GM19023 (cell line): ENCODE data around the gene RHOV.

Source experiments
- ATAC-seq: cut with Tn5 transposase; IDR thresholded peaks from one replicate; pipeline ENCODE4 v1.9.1; 2021; ENCODE audit warnings: mild to moderate bottlenecking, moderate library complexity; ENCODE audit not compliant: unreplicated experiment

The RHOV gene

DNA sequence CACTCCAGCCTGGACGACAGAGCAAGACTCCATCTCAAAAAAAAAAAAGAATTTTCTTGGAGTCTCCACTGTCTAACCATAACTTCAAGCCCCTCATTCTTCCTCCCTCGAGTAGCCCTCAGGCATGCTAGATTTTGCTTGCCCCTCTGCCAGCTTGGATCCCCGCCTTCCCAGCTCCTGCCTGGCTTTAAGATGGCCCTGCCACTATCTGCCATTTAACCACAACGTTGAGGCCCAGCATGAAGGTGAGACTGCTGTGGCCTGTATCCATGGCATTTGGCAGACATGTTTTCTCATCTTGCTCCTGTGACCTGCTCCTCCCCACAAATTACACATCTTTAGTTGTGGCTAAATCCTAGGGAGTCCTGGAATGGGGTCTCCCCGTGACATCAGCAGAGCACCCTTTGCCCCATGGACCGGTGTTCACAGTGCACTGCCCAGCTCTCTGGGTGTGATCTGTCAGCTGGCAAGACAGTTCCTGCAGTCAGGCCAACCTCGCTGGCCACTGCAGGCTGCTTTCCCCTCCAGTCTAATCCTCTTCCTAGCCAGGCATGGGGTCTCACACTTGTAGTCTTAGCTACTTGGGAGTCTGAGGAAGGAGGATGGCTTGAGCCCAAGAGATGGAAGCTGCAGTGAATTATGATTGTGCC is 30.6 kb upstream of the RHOV start:
- ATAC-seq: no peak

DNA sequence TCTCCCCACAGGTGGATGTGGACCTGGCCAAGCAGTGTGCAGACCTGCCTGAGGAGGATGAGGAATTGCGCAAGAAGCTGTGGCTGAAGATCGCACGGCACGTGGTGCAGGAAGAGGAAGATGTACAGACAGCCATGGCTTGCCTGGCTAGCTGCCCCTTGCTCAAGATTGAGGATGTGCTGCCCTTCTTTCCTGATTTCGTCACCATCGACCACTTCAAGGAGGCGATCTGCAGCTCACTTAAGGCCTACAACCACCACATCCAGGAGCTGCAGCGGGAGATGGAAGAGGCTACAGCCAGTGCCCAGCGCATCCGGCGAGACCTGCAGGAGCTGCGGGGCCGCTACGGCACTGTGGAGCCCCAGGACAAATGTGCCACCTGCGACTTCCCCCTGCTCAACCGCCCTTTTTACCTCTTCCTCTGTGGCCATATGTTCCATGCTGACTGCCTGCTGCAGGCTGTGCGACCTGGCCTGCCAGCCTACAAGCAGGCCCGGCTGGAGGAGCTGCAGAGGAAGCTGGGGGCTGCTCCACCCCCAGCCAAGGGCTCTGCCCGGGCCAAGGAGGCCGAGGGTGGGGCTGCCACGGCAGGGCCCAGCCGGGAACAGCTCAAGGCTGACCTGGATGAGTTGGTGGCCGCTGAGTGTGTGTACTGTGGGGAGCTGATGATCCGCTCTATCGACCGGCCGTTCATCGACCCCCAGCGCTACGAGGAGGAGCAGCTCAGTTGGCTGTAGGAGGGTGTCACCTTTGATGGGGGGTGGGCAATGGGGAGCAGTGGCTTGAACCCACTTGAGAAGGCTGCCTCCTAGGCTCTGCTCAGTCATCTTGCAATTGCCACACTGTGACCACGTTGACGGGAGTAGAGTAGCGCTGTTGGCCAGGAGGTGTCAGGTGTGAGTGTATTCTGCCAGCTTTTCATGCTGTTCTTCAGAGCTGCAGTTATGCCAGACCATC is 28.8 kb upstream of the RHOV start:
- no peak for ATAC-seq

DNA sequence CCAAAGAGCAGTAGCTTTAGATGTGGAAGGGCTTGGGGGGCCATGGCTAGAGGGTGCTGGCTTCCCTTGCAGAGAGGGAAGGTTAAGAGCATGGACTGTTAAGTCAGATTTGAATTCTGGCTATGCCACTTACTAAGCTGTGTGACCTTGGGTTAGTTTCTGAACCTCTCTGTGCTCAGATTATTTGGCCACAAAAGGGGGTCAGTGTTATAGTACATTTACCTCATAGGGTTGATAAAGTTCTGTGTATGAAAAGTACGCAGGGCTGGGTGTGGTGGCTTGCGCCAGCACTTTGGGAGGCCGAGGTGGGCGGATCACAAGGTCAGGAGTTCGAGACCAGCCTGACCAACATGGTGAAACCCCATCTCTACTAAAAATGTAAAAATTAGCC is 27.0 kb upstream of the RHOV start:
- no peak for ATAC-seq

DNA sequence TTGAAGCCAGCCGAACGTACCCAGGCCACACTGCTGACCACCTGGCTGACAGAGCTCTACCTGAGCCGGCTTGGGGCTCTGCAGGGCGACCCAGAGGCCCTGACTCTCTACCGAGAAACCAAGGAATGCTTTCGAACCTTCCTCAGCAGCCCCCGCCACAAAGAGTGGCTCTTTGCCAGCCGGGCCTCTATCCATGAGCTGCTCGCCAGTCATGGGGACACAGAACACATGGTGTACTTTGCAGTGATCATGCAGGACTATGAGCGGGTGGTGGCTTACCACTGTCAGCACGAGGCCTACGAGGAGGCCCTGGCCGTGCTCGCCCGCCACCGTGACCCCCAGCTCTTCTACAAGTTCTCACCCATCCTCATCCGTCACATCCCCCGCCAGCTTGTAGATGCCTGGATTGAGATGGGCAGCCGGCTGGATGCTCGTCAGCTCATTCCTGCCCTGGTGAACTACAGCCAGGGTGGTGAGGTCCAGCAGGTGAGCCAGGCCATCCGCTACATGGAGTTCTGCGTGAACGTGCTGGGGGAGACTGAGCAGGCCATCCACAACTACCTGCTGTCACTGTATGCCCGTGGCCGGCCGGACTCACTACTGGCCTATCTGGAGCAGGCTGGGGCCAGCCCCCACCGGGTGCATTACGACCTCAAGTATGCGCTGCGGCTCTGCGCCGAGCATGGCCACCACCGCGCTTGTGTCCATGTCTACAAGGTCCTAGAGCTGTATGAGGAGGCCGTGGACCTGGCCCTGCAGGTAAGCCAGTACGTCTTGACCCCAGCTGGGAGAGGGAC is 26.4 kb upstream of the RHOV start:
- no peak for ATAC-seq

DNA sequence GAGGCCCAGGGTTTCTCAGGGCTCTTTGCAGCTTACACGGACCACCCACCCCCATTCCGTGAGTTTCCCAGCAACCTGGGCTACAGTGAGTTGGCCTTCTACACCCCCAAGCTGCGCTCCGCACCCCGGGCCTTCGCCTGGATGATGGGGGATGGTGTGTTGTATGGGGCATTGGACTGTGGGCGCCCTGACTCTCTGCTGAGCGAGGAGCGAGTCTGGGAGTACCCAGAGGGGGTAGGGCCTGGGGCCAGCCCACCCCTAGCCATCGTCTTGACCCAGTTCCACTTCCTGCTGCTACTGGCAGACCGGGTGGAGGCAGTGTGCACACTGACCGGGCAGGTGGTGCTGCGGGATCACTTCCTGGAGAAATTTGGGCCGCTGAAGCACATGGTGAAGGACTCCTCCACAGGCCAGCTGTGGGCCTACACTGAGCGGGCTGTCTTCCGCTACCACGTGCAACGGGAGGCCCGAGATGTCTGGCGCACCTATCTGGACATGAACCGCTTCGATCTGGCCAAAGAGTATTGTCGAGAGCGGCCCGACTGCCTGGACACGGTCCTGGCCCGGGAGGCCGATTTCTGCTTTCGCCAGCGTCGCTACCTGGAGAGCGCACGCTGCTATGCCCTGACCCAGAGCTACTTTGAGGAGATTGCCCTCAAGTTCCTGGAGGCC is 25.6 kb upstream of the RHOV start:
- ATAC-seq: no peak

DNA sequence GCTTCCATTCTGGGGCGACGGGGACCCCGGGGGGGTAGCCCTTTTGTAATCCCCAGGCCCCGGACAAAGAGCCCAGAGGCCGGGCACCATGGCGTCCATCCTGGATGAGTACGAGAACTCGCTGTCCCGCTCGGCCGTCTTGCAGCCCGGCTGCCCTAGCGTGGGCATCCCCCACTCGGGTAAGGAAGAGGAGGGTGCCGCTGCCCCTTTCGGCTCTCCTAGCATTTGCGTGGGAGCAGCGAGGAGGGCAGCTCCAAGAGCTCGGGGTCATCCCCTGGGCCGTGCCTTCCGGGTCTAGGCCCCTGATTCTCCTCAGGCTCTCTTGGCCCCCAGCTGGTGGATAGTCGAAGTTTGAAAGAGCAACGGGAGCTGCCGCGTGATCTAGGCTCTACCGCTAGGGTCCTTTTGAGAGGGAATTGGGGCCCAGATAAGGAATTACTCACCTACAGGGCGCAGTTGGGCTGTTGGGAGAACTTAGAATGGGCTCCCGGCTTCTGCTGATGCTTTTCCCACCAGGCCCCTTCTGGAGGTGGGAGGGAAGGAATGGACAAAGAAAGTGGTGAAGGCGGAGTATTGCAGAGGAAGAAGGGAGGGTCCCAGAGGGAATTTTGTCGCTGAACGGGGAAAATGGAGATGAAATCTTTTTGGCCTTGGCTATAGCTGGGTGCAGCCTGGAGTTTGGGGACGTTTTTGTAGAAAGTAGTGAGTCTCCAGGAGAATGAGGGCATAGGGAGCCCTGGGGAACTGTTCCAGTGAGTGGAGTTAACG is 20.8 kb upstream of the RHOV start:
- ATAC-seq: peak; percentile 35

DNA sequence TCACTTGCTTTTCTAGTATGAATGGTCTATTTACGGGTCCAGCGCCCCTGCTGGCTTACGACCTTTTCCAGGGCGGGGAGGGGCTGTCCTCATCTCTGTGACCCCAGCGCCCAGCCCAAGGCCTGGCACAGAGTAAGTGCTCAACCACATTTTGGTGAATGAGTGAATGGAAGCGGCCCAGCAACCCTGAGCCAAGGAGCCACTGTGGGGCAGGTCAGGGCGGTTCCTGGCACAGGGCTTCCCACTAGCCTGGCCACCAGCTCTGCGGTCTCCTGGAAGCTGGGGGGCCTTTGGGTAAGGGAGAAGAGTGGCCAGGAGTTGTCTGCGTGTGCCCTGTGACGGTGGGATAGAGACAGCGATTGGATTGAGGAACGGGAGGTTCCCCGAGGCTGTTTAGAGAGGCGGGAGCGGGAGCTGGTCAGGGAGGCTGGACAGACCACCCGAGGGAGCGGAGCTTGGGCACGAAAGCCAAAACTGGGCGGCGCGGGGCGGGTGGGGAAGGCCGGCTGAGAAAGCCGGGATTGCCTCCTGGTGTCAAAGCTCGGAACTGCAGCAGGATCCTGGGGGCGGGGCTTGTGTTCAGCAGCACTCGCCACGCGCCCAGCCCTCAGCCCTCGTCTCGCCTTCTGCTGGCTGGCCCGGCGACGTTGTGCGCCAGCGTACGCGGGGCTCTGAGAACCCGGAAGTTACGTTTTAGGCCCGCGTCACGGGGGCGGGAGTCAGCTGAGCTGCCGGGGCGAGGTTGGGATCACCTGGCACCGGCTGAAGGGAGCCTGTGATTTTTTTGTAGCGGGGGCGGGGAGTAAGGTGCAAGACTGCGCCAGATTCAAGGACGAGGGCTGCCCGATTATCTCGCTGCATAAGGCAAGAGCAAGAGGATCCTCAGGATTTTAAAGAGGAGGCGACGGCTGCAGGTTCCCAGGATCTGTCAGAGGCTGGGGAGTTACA is 20.0 kb upstream of the RHOV start, which contains the start of gene VPS18:
VPS18 (plus strand) TSS at position 718 of the 948 bp plus-strand sequence. CDS start 319 bp downstream, outside the sequence.
- ATAC-seq: peak; percentile 94

DNA sequence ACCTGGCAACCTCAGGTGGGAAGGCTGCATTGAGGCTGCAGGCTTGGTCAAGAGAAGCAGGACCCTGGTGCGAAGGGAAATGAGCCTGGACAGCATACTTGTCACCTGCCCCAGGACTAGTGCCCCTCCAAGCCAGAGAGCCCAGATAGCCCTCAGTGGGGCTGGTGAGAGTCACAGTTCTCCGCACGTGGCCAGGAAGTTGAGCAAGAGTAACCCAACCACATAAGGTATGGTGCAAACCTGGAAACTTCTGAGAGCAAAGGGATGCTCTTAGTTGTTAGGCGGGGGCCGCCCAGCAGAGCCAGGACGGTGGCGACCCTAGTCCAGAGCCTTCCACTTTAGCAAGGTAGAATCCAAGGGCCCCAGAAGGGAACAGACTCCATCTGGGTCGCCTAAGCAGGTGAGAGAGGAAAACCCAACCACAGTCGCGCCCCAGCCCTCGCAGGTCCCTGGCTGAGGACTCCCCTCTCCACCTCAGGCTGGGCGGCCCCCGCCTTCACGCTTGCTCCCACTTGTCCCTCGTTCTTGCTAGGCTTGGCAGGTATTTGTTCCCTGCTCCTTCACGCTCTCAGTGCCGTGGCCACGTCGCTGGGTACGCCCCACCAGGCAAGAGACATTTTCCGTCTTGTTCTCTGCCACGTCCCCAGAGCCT is 19.1 kb upstream of the RHOV start:
- no peak for ATAC-seq

DNA sequence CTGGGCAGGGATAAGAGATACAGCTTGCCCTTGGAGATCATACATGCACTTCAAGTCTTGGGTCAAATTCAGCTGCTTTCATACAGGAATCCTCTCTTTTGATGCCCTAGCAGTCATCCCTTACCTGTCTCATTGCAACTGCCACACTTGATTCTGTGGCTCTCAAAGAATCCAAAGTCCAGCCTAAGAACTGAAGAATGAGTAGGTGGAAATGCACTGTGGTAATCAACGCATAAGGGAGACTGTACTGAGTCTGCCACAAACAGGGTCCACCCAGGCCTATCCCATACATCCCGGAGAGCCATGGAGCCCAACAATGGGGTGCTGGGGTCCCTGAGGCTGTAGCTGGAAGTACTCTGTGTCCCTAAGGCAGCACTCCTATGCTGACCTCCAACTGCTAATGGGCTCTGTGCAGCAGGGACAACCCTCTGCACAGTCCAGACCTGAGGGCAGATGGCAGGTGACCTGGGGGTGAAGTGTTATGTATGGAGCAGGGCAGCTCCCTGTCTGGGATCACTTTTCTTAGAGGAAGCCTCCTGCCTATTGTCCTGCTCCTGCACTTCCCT is 18.5 kb upstream of the RHOV start:
- no peak for ATAC-seq

DNA sequence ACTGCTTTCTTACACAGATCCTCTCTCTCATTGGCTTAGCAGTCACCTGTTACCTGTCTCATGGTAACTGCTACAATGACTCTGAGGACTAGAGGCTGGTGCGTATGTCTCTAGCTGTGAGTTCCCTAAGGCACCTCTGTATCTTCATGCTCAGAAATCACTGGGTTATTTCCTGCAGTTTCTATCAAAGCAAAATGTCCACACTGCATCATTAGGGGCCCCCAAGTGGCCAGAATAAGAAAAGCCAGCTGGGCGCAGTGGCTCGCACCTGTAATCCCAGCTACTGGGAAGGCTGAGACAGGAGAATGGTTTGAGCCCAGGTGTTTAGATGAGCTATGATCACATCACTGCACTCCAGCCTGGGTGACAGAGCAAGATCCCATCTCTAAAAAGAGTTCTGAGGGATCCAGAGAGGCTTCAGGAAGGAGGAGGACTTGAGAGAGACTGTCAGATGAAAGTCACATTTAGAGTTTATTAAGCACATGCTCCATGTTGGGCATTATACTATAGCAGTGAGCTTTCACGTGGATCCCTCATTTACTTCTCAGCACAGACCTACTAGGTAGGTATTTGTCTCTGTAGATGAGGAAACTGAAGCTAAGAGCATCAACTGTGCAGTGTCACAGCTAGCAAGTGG is 17.9 kb upstream of the RHOV start:
- ATAC-seq: no peak

DNA sequence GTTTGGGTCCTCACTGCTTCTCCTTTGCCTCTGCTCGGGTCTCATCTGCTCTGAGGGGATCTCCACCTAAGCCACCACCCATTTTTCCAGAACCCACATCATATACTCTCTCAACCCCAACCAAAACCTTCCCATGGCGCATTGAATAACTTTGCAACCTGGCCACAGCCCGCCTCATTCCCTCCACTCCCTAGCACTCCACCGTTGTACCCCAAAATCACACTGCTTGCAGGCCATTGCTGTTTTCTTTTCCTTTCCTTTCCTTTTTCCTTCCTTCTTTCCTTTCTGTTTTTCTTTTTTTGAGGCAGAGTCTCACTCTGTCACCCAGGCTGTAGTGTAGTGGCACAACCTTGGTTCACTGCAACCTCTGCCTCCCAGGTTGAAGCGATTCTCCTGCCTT is 17.1 kb upstream of the RHOV start:
- ATAC-seq: no peak

DNA sequence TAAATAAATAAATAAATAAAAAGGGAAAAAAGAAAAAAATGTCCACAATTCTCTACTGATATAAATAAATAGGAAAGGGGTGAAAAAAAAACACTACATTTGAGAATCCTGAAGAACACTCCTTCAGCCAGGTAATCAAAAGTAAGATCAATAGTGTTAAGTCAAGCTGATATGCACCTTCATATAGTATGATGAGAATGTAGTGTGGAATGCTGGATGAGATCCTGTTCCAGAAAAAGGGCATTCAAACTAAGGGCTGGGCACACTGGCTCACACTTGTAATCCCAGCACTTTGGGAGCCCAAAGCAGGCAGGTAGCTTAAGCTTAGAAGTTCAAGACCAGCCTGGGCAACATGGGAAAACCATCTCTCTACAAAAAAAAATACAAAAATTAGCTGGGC is 15.1 kb upstream of the RHOV start:
- no peak for ATAC-seq

DNA sequence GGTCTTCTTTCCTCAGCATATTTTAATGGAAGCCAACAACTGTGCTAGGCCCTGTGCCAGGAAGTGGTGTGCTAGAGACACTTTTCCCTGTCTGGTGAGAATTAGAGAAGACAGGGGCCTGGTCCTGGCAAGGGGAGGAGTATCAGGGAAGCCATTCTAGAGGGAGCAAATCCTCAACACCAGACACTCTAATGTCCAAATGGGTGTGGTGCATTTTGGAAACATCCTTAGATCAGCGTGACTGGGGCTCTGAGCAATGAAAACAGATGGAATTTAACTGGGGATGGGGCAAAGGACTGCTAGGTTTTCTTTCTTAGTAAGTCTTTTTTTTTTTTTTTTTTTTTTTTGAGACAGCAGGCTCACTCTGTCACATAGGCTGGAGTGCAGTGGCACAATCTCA is 12.6 kb upstream of the RHOV start:
- ATAC-seq: no peak

DNA sequence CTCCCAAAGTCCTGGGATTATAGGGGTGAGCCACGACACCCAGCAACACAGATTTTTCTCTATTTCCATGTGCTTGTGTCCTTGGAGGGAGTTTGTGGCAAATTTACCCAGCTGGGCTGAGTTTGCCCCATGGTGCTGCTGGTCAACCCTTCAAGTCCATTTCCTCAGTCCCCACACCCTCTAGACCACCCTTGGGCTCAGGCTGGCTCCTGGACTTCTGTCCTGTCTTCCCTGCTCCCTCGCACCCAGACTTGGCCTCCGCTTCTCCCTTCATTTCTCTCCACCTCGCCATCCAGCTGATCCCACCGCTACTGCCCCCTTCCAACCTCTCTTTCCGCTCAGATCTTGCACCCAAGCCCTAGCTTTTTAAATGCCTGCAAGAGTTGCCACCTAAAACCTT is 7.3 kb upstream of the RHOV start:
- ATAC-seq: no peak

DNA sequence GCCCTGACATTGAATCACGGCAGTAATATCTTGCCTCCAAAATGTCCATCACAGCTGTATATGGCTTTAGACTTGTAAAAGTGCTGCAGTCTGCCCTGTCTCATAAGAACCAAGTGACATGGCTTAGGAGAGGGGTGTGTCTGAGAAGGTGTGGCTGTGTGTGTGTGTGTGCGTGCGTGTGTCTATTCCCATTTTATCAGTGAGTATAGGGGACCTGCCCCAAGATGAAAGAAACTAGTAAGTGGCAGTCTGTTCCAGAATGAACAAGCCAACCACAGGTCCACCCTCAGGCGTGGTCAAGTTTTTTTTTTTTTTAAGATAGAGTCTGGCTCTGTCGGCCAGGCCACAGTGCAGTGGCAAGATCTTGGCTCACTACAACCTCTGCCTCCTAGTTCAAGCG is 5.6 kb upstream of the RHOV start:
- ATAC-seq: no peak

DNA sequence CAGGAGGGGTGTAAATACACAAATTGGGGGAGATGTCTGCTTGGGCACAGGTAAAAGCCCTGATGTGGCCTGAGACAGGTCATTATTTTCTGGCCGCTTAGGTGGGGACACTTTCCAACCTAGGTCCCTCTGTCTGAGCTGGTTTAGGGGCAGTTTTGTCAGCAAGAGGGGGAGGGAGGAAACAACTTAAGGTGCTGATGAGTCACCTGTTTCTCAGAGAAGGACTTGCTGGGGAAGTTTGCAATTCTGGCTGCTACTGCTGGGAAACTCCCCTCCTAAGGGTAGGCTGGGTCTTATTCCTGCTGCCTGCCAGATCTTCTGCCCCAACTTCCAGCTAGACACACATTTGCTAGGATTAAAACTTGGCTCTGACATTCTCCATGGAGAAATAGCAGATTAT is 4.8 kb upstream of the RHOV start:
- ATAC-seq: peak; percentile 56

DNA sequence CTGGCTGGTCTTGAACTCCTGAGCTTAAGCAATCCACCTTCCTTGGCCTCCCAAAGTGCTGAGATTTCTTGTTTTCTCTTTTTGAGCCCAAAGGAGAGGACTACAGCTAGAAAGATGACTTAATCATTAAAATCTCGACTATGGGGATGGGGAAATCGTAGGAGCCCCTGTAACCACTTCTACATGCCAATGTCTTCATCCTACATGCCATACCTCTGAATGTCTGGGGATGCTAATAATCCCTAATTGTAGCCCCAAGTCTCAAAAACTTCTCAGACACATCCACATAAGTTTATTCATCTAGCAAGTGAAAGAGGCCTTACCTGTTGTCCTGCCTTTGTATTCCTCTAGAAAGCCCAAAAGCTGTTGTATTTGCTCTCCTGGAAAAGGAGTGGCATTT is 3.7 kb upstream of the RHOV start:
- no peak for ATAC-seq
